GM21737 (cell line): ENCODE measurements around the gene MARCHF2.
"Not testable (repeated sequence)": the region's sequence is repeated elsewhere in the genome, so short reads cannot be mapped to it uniquely, and the experiment has no call there.

Source experiments
- ATAC-seq: cut with Tn5 transposase; IDR thresholded peaks from one replicate; pipeline ENCODE4 v1.9.1; 2021; ENCODE audit warnings: mild to moderate bottlenecking, moderate library complexity; ENCODE audit not compliant: unreplicated experiment

Gene MARCHF2

DNA sequence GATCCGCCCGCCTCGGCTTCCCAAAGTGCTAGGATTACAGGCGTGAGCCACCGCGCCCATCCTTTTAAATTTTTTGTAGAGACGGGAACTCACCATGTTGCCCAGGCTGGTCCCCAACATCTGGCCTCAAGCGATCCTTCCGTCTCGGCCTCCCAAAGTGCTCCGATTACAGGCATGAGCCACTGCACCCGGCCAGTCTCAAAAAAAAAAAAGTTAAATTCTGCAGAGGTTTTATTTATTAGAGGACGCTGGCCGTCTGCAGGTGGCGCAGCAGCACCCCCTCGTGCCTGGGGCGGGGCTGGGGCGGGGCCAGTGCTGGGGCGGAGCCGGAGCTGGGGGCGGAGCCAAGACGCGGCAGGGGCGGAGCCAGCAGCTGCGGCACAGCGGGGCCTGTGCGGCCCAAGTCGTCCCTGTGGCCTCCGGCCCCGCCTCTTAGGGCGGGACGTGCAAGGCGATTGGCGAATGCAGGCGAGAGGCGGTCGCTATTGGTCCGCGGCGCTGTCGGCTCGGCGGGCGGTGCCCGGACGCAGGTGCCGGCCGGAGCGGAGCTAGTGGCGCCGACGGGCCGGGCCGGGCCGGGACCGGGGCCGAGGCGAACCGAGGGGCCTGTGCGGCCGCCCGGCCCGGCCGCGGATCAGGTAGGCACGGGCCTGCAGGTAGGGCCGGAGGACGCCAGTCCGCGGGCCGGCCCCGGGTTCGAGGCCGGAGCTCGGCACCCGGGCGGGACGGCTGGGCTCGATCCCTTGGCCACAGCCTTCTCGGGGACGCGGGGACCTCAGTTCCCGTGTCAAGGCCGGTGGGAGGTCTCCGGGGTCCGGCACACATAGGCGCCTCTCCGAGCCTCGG lies at the start of gene MARCHF2:
Gene MARCHF2 (plus strand): TSS at position 523 of the 846 bp plus-strand sequence. CDS start 8,536 bp downstream, outside the sequence.
- ATAC-seq: peak; percentile 99

DNA sequence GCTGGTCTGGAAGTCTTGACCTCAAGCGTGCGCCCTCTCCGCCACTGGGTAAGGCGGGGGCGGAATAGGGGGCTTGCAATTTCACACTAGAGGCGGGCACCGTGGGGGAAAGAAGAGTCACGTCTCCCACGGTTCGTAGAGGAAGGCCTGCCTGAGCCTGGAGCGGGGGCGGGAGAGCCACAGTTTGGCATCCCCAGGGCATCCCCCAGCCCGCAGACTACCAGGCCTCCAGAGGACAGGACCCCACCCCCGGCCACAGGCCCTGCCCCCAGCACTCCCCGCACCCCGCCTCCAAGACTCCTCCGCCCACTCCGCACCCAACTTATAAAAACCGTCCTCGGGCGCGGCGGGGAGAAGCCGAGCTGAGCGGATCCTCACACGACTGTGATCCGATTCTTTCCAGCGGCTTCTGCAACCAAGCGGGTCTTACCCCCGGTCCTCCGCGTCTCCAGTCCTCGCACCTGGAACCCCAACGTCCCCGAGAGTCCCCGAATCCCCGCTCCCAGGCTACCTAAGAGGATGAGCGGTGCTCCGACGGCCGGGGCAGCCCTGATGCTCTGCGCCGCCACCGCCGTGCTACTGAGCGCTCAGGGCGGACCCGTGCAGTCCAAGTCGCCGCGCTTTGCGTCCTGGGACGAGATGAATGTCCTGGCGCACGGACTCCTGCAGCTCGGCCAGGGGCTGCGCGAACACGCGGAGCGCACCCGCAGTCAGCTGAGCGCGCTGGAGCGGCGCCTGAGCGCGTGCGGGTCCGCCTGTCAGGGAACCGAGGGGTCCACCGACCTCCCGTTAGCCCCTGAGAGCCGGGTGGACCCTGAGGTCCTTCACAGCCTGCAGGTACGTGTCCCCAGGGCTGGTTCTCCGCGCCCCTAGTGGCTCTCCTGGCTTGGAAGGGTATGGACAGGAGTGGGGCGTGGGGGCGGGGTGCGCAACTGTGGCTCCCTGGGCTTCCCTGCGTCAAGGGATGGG lies 49.0 kb upstream of the MARCHF2 start, which contains the start of gene ANGPTL4:
Gene ANGPTL4 (plus strand): TSS at position 353 of the 969 bp plus-strand sequence. CDS start 167 bp downstream, at position 520.
- no peak for ATAC-seq

- no peak for ATAC-seq
Observed at GRCh38 chr19:8366121-8366581, 47.0 kb upstream of the MARCHF2 start.

DNA sequence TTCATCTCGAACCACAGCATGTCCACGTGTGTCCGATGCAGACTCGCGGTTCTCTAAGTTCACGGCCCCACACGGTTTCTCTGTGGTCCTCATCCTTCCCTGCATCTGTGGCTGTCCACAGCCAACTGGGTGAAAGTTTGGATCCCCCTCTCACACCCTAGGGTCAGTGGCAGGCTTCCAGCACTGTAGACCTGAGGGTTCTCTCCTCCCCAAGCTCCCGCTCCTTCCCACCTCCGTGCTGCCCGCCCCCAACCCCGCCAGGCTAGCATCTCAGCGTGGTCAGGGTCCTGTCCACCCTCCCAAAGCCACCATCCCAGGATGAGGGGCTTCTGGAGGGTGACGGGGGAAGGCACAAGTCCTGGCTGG lies 46.2 kb upstream of the MARCHF2 start:
- ATAC-seq: no peak

GRCh38 chr19:8367327-8368001 lies 45.6 kb upstream of the MARCHF2 start:
- ATAC-seq: no peak

DNA sequence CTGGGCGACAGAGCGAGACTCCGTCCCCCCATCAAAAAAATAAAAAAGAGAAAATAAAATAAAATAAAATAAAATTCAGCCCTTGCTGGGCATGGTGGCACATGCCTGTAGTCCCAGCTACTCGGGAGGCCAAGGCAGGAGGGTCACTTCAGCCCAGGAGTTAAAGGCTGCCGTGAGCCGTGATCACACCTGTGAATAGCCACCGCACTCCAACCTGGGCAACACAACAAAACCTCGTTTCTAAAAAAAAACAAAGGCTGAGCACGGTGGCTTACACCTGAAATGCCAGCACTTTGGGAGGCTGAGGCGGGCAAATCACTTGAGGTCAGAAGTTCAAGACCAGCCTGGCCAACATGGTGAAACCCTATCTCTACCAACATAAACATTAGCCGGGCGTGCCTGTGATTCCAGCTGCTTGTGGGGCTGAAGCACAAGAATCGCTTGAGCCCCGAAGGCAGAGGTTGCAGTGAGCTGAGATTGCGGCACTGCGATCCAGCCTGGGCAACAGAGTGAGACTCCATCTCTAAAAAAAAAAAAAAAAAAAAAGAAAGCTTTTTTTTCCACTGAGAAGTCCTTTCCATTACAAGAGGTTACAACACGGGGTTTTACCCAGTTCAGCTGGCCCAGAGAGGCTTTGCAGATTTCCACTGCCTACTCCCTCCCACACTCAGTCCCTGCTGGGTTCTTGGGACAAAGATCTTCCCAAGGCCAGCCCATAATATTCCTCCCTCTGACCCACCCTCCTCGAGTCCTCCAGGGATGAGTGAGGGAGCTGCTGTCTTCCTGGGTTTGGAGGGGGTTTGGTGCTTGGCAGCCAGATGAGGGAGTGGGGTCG lies 42.7 kb upstream of the MARCHF2 start:
- ATAC-seq: no peak

GRCh38 chr19:8371011-8371804 lies 41.9 kb upstream of the MARCHF2 start:
- no peak for ATAC-seq

DNA sequence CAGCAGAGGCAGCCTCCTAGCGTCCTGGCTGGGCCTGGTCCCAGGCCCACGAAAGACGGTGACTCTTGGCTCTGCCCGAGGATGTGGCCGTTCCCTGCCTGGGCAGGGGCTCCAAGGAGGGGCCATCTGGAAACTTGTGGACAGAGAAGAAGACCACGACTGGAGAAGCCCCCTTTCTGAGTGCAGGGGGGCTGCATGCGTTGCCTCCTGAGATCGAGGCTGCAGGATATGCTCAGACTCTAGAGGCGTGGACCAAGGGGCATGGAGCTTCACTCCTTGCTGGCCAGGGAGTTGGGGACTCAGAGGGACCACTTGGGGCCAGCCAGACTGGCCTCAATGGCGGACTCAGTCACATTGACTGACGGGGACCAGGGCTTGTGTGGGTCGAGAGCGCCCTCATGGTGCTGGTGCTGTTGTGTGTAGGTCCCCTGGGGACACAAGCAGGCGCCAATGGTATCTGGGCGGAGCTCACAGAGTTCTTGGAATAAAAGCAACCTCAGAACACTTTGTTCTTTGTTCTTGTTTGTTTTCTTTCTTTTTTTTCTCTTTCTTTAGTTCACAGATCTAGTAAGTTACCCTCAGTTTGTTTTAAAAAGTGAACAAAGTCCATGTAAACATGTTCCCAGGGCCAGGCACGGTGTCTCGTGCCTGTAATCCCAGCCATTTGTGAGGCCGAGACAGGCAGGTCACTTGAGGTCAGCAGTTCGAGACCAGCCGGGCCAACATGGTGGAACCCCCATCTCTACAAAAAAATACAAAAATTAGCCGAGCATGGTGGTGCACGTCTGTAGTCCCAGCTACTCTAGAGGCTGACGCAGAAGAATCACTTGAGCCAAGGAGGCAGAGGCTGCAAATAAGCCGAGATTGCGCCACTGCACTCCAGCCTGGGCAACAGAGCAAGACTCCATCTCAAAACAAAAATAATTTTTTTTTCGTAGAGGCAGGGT lies 39.0 kb upstream of the MARCHF2 start:
- ATAC-seq: no peak

- ATAC-seq: not testable (repeated sequence)
Observed at GRCh38 chr19:8375766-8376165, 37.3 kb upstream of the MARCHF2 start.

DNA sequence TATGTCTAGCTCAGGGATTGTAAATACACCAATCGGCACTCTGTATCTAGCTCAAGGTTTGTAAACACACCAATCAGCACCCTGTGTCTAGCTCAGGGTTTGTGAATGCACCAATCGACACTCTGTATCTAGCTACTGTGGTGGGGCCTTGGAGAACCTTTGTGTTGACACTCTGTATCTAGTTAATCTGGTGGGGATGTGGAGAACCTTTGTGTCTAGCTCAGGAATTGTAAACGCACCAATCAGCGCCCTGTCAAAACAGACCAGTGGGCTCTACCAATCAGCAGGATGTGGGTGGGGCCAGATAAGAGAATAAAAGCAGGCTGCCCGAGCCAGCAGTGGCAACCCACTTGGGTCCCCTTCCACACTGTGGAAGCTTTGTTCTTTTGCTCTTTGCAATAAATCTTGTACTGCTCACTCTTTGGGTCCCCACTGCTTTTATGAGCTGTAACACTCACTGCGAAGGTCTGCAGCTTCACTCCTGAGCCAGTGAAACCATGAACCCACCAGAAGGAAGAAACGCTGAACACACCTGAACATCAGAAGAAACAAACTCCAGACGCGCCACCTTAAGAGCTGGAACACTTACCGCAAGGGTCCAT lies 36.6 kb upstream of the MARCHF2 start:
- ATAC-seq: not testable (repeated sequence)

DNA sequence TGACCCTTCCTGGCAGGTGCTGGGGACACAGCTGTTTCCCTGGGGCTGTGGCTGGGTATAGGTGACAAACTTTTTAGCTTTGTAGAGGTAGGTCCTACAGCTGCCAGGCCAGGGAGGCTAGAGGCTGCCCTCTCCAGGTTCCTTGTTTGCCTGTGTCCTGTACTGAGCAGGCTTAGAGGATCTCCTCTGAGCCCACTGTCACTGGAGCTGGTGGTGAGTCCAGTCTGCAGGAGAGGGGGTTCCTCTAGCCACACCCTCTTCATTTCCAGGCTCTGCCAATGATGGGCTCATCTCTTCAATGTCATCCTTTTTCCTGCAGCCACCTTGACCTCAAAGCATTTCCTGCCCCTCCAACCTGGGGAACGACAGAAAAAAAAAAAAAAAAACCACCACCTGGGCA lies 35.5 kb upstream of the MARCHF2 start:
- ATAC-seq: no peak

DNA sequence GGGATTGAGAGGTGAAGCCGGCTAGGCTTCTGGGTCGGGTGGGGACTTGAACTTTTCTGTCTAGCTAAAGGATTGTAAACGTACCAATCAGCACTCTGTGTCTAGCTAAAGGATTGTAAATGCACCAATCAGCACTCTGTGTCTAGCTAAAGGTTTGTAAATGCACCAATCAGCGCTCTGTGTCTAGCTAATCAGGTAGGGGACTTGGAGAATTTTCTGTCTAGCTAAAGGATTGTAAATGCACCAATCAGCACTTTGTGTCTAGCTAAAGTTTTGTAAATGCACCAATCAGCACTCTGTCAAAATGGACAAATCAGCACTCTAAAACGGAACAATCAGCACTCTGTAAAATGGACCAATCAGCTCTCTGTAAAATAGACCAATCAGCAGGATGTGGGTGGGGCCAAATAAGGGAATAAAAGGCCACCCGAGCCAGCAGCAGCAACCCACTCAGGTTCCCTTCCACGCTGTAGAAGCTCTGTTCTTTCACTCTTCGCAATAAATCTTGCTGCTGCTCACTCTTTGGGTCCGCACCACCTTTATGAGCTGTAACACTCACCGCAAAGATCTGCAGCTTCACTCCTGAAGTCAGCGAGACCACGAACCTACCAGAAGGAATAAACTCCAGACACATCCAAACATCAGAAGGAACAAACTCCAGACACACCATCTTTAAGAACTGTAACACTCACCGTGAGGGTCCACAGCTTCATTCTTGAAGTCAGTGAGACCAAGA lies 33.8 kb upstream of the MARCHF2 start:
- ATAC-seq: not testable (repeated sequence)

DNA sequence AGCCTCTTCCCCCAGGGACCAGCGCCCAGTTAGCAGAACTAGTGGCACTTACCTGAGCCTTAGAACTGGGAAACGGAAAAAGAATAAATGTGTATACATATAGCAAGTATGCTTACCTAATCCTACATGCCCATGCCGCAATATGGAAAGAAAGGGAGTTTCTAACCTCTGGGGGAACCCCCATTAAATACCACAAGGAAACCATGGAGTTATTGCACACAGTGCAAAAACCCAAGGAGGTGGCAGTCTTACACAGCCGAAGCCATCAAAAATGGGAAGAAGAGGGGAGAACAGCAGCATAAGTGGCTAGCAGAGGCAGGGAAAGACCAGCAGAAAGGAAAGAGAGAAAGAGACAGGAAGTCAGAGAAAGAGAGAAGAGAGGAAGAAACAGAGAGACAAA lies 28.5 kb upstream of the MARCHF2 start:
- ATAC-seq: not testable (repeated sequence)

DNA sequence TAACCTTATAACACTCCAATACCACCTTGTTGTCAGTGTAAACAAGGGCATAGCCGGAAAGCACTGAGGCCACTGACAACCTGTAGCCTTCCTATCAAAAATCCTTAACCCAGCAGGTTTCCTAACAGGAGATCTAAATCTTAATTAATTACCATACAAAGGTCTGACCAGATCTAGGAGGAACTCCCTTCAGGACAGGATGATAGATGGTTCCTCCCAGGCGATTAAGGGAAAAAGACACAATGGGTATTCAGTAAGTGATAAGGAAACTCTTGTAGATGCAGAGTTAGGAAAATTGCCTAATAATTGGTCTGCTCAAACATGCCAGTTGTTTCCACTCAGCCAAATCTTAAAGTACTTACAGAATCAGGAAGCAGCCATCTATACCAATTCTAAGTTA lies 28.0 kb upstream of the MARCHF2 start:
- ATAC-seq: not testable (repeated sequence)

DNA sequence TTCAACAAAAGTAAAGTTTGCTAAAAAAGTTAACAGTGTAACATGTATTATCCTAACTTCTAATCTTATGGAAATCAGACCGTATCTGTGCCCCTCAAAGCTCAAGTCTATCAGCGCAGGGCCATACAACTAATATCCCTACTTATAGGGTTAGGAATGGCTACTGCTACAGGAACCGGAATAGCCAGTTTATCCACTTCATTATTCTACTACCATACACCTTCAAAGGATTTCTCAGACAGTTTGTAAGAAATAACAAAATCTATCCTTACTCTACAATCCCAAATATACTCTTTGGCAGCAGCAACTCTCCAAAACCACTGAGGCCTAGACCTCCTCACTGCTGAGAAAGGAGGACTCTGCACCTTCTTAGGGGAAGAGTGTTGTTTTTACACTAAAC lies 27.5 kb upstream of the MARCHF2 start:
- not testable (repeated sequence) for ATAC-seq

GRCh38 chr19:8386419-8386818 lies 26.7 kb upstream of the MARCHF2 start:
- not testable (repeated sequence) for ATAC-seq

- ATAC-seq: no peak
Observed at GRCh38 chr19:8386990-8387389, 26.1 kb upstream of the MARCHF2 start.
